ENCODE results near the gene TH. TPM values are rescaled to one million over a fixed set of nuclear protein-coding genes. Genes with fewer than 3 reads are reported as not detected.

Gene TH
- total and polyA plus RNA-seq, 2 experiments from 2014 or later = 0.34 TPM; not detected in 1

GRCh38 chr11:2138431-2139122 is 33.0 kb downstream of the TH start:
- DNase-seq (ENCODE audit: low spot score) = peak; percentile 56
- Histone ChIP-seq H3K79me2 (replicated peaks; ENCODE audit: insufficient read depth) (no peaks in the 10 kb centered on the region), H3K4me2 (peak overlapping the region; percentile 60; the same call in 1 of the 2 replicates), H3K4me1 (ENCODE audit: insufficient read depth) (peaks cover 13% of the 10 kb centered on the region; the same call in 1 of the 2 replicates), H3K36me3 (ENCODE audit: insufficient read depth) (no peaks in the 10 kb centered on the region), H4K20me1 (replicated peaks; ENCODE audit: insufficient read depth) (peaks cover 15% of the 10 kb centered on the region), H3F3A (replicated peaks; ENCODE audit: low read depth) (no peaks in the 10 kb centered on the region; the same call in 1 of the 2 replicates), H3K27me3 (ENCODE audit: insufficient read depth) (peaks cover 80% of the 10 kb centered on the region), H3K9me2 (ENCODE audit: insufficient read depth) (no peaks in the 10 kb centered on the region), H3K4me3 (peak overlapping the region; percentile 59; the same call in 1 of the 2 replicates), H2AFZ (no peak overlapping the region), H3K27ac (ENCODE audit: low read depth) (no peak overlapping the region)
- peaks cover 72% of the 10 kb centered on the region for H3K27me3 Mint-ChIP-seq (ENCODE audit: insufficient read depth, low read depth, poor library complexity)
- no peaks in the 10 kb centered on the region for H3K36me3 Mint-ChIP-seq (ENCODE audit: low read depth)
- H3K4me1 Mint-ChIP-seq = peaks cover 10% of the 10 kb centered on the region; the same call in 1 of the 3 replicates
- ATAC-seq = no peak
- H3K9me3 Mint-ChIP-seq = peaks cover 6% of the 10 kb centered on the region; the same call in 1 of the 3 replicates
- no peak overlapping the region for H3K27ac Mint-ChIP-seq
- TF ChIP-seq EZH2 (IDR thresholded peaks at IDR 0.05; ENCODE audit: low read depth, unreplicated experiment) (peak; percentile 83), NANOG (IDR thresholded peaks at IDR 0.05; ENCODE audit: borderline replicate concordance) (no peak), REST (IDR thresholded peaks at IDR 0.05; ENCODE audit: unreplicated experiment) (no peak)
- H3K4me3 Mint-ChIP-seq = peak overlapping the region; percentile 71

GRCh38 chr11:2138068-2138430 is 33.6 kb downstream of the TH start:
- Histone ChIP-seq H3K36me3 (ENCODE audit: insufficient read depth) (no peaks in the 10 kb centered on the region), H3K4me1 (ENCODE audit: insufficient read depth) (peaks cover 13% of the 10 kb centered on the region; the same call in 1 of the 2 replicates), H2AFZ (no peak overlapping the region), H3K79me2 (replicated peaks; ENCODE audit: insufficient read depth) (no peaks in the 10 kb centered on the region), H3F3A (replicated peaks; ENCODE audit: low read depth) (no peaks in the 10 kb centered on the region; the same call in 1 of the 2 replicates), H3K27ac (ENCODE audit: low read depth) (no peak overlapping the region), H3K4me2 (peak overlapping the region; percentile 96; the same call in 1 of the 2 replicates), H3K27me3 (ENCODE audit: insufficient read depth) (peaks cover 75% of the 10 kb centered on the region), H3K4me3 (peak overlapping the region; percentile 59; the same call in 1 of the 2 replicates), H3K9me2 (ENCODE audit: insufficient read depth) (no peaks in the 10 kb centered on the region), H4K20me1 (replicated peaks; ENCODE audit: insufficient read depth) (peaks cover 15% of the 10 kb centered on the region)
- ATAC-seq (peak; percentile 3; the same call in 2 of the 3 replicates), DNase-seq (ENCODE audit: low spot score) (peak; percentile 64)
- H3K27me3 Mint-ChIP-seq (ENCODE audit: insufficient read depth, low read depth, poor library complexity) = peaks cover 71% of the 10 kb centered on the region
- H3K4me3 Mint-ChIP-seq = peak overlapping the region; percentile 71
- H3K27ac Mint-ChIP-seq = no peak overlapping the region
- peaks cover 9% of the 10 kb centered on the region; the same call in 2 of the 3 replicates for H3K4me1 Mint-ChIP-seq
- H3K9me3 Mint-ChIP-seq = peaks cover 6% of the 10 kb centered on the region; the same call in 1 of the 3 replicates
- TF ChIP-seq STAT1 (IDR thresholded peaks at IDR 0.05; ENCODE audit: unreplicated experiment) (no peak), EZH2 (IDR thresholded peaks at IDR 0.05; ENCODE audit: low read depth, unreplicated experiment) (no peak), ZNF114 (CRISPR knock-in tag; IDR thresholded peaks at IDR 0.05) (no peak), EZH2phosphoT487 (IDR thresholded peaks at IDR 0.05; ENCODE audit: unreplicated experiment) (no peak)
- no peaks in the 10 kb centered on the region for H3K36me3 Mint-ChIP-seq (ENCODE audit: low read depth)

Measured in GM23338 (cell line).